ENCODE data around the gene CYB561.

CYB561 gene

GRCh38 chr17:63451150-63451549 is 5.0 kb upstream of the CYB561 start:
- no peak for DNase-seq (ENCODE audit: low spot score)

- no peak for DNase-seq (ENCODE audit: low spot score)
Measured at GRCh38 chr17:63450551-63450950, 4.4 kb upstream of the CYB561 start.

- DNase-seq (ENCODE audit: low spot score) = no peak
Measured at GRCh38 chr17:63448655-63449054, 2.5 kb upstream of the CYB561 start.

- DNase-seq (ENCODE audit: low spot score) = no peak
Measured at GRCh38 chr17:63447471-63448009, 1.4 kb upstream of the CYB561 start.

GRCh38 chr17:63446753-63447470 is 806 bp upstream of the CYB561 start:
- peak; percentile 80 for DNase-seq (ENCODE audit: low spot score)

- DNase-seq (ENCODE audit: low spot score) = no peak
Measured at GRCh38 chr17:63445571-63445953, 544 bp downstream of the CYB561 start.

GRCh38 chr17:63445065-63445464 is 1.0 kb downstream of the CYB561 start:
- no peak for DNase-seq (ENCODE audit: low spot score)

- DNase-seq (ENCODE audit: low spot score) = no peak
Measured at GRCh38 chr17:63444457-63444856, 1.6 kb downstream of the CYB561 start.

GRCh38 chr17:63443053-63443452 is 3.1 kb downstream of the CYB561 start:
- DNase-seq (ENCODE audit: low spot score) = no peak

GRCh38 chr17:63442549-63443035 is 3.5 kb downstream of the CYB561 start:
- DNase-seq (ENCODE audit: low spot score) = peak; percentile 74

- DNase-seq (ENCODE audit: low spot score) = no peak
Measured at GRCh38 chr17:63442074-63442473, 4.0 kb downstream of the CYB561 start.

GRCh38 chr17:63441654-63442053 is 4.5 kb downstream of the CYB561 start:
- no peak for DNase-seq (ENCODE audit: low spot score)

- DNase-seq (ENCODE audit: low spot score) = no peak
Measured at GRCh38 chr17:63440770-63441335, 5.3 kb downstream of the CYB561 start.

- DNase-seq (ENCODE audit: low spot score) = no peak
Measured at GRCh38 chr17:63440127-63440769, 5.9 kb downstream of the CYB561 start.

GRCh38 chr17:63439687-63440086 is 6.4 kb downstream of the CYB561 start:
- DNase-seq (ENCODE audit: low spot score) = no peak

GRCh38 chr17:63438092-63439051 is 7.7 kb downstream of the CYB561 start:
- DNase-seq (ENCODE audit: low spot score) = no peak

- DNase-seq (ENCODE audit: low spot score) = no peak
Measured at GRCh38 chr17:63437287-63438091, 8.6 kb downstream of the CYB561 start.

- no peak for DNase-seq (ENCODE audit: low spot score)
Measured at GRCh38 chr17:63436523-63437110, 9.5 kb downstream of the CYB561 start.

- DNase-seq (ENCODE audit: low spot score) = no peak
Measured at GRCh38 chr17:63435681-63436522, 10.2 kb downstream of the CYB561 start.

All from ecto neural progenitor cell (in vitro differentiated cells).